GM23338 (cell line): Measurements from ENCODE around the gene POLE. TPM values are rescaled to one million over a fixed set of nuclear protein-coding genes. Genes with fewer than 3 reads are reported as not detected.

ENCODE experiments used
- ATAC-seq: fragments of 200-7000 bp; cut with Tn5 transposase; 3 replicates; pipeline ENCODE4 v1.9.1; 2020
- DNase-seq: peaks from one replicate; pipeline ENCODE4 v3.0.0-alpha.2; 2015; ENCODE audit warnings: low spot score
- H2AFZ ChIP-seq: fragments of 200-600 bp; sonication (generic); 2 replicates; pipeline ENCODE4 v1.8.0; 2016; ENCODE audit warnings: antibody characterized with exemption, mild to moderate bottlenecking, moderate library complexity
- H3F3A ChIP-seq: fragments of 200-600 bp; sonication (generic); replicated peaks from 2 replicates; pipeline ENCODE4 v1.8.0; 2017; ENCODE audit warnings: antibody characterized with exemption, mixed run types, low read depth
- H3K27ac ChIP-seq: fragments of 200-600 bp; sonication (generic); 2 replicates; pipeline ENCODE4 v1.6.1; 2016; ENCODE audit warnings: low read depth
- H3K27me3 ChIP-seq: fragments of 200-600 bp; sonication (generic); 2 replicates; pipeline ENCODE4 v1.8.0; 2016; ENCODE audit warnings: mild to moderate bottlenecking, mixed run types, moderate library complexity; ENCODE audit not compliant: insufficient read depth
- H3K36me3 ChIP-seq: fragments of 200-600 bp; sonication (generic); 2 replicates; pipeline ENCODE4 v1.8.0; 2016; ENCODE audit warnings: mild to moderate bottlenecking; ENCODE audit not compliant: insufficient read depth
- H3K4me1 ChIP-seq: fragments of 200-600 bp; sonication (generic); 2 replicates; pipeline ENCODE4 v1.8.0; 2016; ENCODE audit warnings: mild to moderate bottlenecking, moderate library complexity; ENCODE audit not compliant: insufficient read depth
- H3K4me2 ChIP-seq: fragments of 200-600 bp; sonication (generic); 2 replicates; pipeline ENCODE4 v1.7.1; 2017; ENCODE audit warnings: mixed run types
- H3K4me3 ChIP-seq: fragments of 200-600 bp; sonication (generic); 2 replicates; pipeline ENCODE4 v1.6.1; 2016; ENCODE audit warnings: mixed run types
- H3K79me2 ChIP-seq: fragments of 200-600 bp; sonication (generic); replicated peaks from 2 replicates; pipeline ENCODE4 v1.8.0; 2017; ENCODE audit warnings: mild to moderate bottlenecking; ENCODE audit not compliant: insufficient read depth
- H3K9me2 ChIP-seq: fragments of 200-600 bp; sonication (generic); 2 replicates; pipeline ENCODE4 v1.8.0; 2017; ENCODE audit not compliant: insufficient read depth
- H4K20me1 ChIP-seq: fragments of 200-600 bp; sonication (generic); replicated peaks from 2 replicates; pipeline ENCODE4 v1.8.0; 2017; ENCODE audit warnings: mild to moderate bottlenecking; ENCODE audit not compliant: insufficient read depth
- H3K27ac Mint-ChIP-seq: 2 replicates; pipeline ENCODE4 v1.8.0; 2020; ENCODE audit warnings: inconsistent platforms, mild to moderate bottlenecking, moderate library complexity, mixed read lengths
- H3K27me3 Mint-ChIP-seq: 3 replicates; pipeline ENCODE4 v1.8.0; 2022; ENCODE audit warnings: low read depth, mild to moderate bottlenecking, moderate library complexity, mixed read lengths, inconsistent platforms; ENCODE audit not compliant: insufficient read depth, poor library complexity
- H3K36me3 Mint-ChIP-seq: 3 replicates; pipeline ENCODE4 v1.8.0; 2021; ENCODE audit warnings: low read depth, mild to moderate bottlenecking, inconsistent platforms, moderate library complexity, mixed read lengths
- H3K4me1 Mint-ChIP-seq: 3 replicates; pipeline ENCODE4 v1.8.0; 2020; ENCODE audit warnings: mild to moderate bottlenecking, inconsistent platforms, mixed read lengths
- H3K4me3 Mint-ChIP-seq: 3 replicates; pipeline ENCODE4 v1.8.0; 2021; ENCODE audit warnings: moderate library complexity, mild to moderate bottlenecking, inconsistent platforms, mixed read lengths
- H3K9me3 Mint-ChIP-seq: 3 replicates; pipeline ENCODE4 v1.8.0; 2020; ENCODE audit warnings: moderate library complexity, mild to moderate bottlenecking, inconsistent platforms, mixed read lengths
- CREB1 ChIP-seq: fragments of 250-450 bp; sonication (Bioruptor Pico); IDR thresholded peaks from 2 replicates; pipeline ENCODE4 v1.5.0; 2020; ENCODE audit warnings: low read depth, mild to moderate bottlenecking, moderate library complexity
- EZH2 ChIP-seq: fragments of 200-600 bp; sonication (generic); IDR thresholded peaks from one replicate; pipeline ENCODE4 v1.8.0; 2017; ENCODE audit warnings: antibody characterized with exemption, mild to moderate bottlenecking, low read depth; ENCODE audit not compliant: unreplicated experiment
- EZH2phosphoT487 ChIP-seq: fragments of 200-600 bp; sonication (generic); IDR thresholded peaks from one replicate; pipeline ENCODE4 v1.8.1; 2018; ENCODE audit warnings: antibody characterized with exemption; ENCODE audit not compliant: unreplicated experiment
- JUNB ChIP-seq: IDR thresholded peaks from one replicate; pipeline ENCODE4 v1.6.1; 2016; ENCODE audit warnings: antibody characterized with exemption; ENCODE audit not compliant: unreplicated experiment
- POLR2AphosphoS5 ChIP-seq: IDR thresholded peaks from 2 replicates; pipeline ENCODE4 v1.6.1; 2016; ENCODE audit warnings: antibody characterized with exemption, low read depth
- ZNF114 ChIP-seq: fragments of 250-450 bp; sonication (Bioruptor Pico); IDR thresholded peaks from 2 replicates; pipeline ENCODE4 v1.5.0; 2020; ENCODE audit warnings: mild to moderate bottlenecking, moderate library complexity
- ZNF331 ChIP-seq: fragments of 250-450 bp; sonication (Bioruptor Pico); IDR thresholded peaks from 2 replicates; pipeline ENCODE4 v1.5.0; 2020; ENCODE audit warnings: low read depth, mild to moderate bottlenecking, moderate library complexity
- polyA plus RNA-seq: library from polyadenylated mRNA; unstranded; fragments of >200 nt; fragmentation: Nextera tagmentation; extraction: Ambion mirVana; gene quantifications from 2 replicates; pipeline ENCODE4 v1.2.1, GENCODE V29; 2016
- total RNA-seq: library from RNA; depleted of rRNA; stranded (reverse); fragments of >200 nt; shearing (Covaris generic); gene quantifications from 2 replicates; pipeline ENCODE4 v1.2.3, GENCODE V29; 2014
- TF ChIP-seq, protein P1 (sequence below): fragments of 250-450 bp; sonication (Bioruptor Pico); IDR thresholded peaks from 2 replicates; pipeline ENCODE4 v1.5.0; 2020; ENCODE audit warnings: mild to moderate bottlenecking, moderate library complexity
- TF ChIP-seq, protein P2 (sequence below): IDR thresholded peaks from one replicate; pipeline ENCODE4 v1.6.1; 2018; ENCODE audit warnings: antibody characterized with exemption; ENCODE audit not compliant: unreplicated experiment

The POLE gene
- total and polyA plus RNA-seq, 2 experiments from 2014 or later: 33.6 to 125 TPM

DNA sequence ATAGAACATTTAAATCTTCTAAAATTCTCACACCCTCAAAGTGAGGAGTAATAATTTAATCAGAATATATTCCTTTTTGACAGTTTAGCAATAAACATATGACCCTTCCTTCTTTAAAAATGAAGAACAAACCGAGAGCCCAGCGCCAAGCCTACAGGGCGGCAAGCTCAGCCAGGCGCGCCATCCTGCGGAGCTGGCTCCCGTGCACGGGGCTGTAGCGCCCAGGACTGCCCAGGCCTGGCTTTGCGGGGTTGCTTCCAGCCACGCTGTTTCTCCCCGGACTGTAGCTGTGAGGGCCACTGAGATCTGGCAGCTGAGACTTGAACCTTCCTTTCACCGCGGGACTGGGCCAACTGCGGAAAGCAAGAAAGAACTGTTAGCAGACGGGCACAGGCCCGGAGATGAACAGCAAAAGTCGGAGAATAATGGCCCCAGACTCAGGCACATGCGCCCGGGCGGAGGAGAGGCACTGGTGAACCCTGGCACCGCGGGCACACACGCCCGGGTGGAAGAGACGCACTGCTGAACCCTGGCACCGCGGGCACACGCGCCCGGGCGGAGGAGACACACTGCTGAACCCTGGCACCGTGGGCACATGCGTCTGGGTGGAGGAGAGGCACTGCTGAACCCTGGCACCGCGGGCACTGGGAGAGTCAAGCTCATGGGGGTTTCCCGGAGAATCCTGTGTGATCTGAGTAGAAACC is 40.1 kb upstream of the POLE start (continued):
- TF ChIP-seq, protein P1, sequence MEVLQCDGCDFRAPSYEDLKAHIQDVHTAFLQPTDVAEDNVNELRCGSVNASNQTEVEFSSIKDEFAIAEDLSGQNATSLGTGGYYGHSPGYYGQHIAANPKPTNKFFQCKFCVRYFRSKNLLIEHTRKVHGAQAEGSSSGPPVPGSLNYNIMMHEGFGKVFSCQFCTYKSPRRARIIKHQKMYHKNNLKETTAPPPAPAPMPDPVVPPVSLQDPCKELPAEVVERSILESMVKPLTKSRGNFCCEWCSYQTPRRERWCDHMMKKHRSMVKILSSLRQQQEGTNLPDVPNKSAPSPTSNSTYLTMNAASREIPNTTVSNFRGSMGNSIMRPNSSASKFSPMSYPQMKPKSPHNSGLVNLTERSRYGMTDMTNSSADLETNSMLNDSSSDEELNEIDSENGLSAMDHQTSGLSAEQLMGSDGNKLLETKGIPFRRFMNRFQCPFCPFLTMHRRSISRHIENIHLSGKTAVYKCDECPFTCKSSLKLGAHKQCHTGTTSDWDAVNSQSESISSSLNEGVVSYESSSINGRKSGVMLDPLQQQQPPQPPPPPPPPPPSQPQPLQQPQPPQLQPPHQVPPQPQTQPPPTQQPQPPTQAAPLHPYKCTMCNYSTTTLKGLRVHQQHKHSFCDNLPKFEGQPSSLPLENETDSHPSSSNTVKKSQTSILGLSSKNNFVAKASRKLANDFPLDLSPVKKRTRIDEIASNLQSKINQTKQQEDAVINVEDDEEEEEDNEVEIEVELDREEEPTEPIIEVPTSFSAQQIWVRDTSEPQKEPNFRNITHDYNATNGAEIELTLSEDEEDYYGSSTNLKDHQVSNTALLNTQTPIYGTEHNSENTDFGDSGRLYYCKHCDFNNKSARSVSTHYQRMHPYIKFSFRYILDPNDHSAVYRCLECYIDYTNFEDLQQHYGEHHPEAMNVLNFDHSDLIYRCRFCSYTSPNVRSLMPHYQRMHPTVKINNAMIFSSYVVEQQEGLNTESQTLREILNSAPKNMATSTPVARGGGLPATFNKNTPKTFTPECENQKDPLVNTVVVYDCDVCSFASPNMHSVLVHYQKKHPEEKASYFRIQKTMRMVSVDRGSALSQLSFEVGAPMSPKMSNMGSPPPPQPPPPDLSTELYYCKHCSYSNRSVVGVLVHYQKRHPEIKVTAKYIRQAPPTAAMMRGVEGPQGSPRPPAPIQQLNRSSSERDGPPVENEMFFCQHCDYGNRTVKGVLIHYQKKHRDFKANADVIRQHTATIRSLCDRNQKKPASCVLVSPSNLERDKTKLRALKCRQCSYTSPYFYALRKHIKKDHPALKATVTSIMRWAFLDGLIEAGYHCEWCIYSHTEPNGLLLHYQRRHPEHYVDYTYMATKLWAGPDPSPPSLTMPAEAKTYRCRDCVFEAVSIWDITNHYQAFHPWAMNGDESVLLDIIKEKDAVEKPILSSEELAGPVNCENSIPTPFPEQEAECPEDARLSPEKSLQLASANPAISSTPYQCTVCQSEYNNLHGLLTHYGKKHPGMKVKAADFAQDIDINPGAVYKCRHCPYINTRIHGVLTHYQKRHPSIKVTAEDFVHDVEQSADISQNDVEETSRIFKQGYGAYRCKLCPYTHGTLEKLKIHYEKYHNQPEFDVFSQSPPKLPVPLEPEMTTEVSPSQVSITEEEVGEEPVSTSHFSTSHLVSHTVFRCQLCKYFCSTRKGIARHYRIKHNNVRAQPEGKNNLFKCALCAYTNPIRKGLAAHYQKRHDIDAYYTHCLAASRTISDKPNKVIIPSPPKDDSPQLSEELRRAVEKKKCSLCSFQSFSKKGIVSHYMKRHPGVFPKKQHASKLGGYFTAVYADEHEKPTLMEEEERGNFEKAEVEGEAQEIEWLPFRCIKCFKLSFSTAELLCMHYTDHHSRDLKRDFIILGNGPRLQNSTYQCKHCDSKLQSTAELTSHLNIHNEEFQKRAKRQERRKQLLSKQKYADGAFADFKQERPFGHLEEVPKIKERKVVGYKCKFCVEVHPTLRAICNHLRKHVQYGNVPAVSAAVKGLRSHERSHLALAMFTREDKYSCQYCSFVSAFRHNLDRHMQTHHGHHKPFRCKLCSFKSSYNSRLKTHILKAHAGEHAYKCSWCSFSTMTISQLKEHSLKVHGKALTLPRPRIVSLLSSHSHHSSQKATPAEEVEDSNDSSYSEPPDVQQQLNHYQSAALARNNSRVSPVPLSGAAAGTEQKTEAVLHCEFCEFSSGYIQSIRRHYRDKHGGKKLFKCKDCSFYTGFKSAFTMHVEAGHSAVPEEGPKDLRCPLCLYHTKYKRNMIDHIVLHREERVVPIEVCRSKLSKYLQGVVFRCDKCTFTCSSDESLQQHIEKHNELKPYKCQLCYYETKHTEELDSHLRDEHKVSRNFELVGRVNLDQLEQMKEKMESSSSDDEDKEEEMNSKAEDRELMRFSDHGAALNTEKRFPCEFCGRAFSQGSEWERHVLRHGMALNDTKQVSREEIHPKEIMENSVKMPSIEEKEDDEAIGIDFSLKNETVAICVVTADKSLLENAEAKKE: no peak
- no peak for TF ChIP-seq EZH2phosphoT487
- TF ChIP-seq EZH2: no peak
- TF ChIP-seq CREB1 (CRISPR knock-in tag): no peak
- no peak for TF ChIP-seq ZNF114 (CRISPR knock-in tag)
- no peak for TF ChIP-seq JUNB

DNA sequence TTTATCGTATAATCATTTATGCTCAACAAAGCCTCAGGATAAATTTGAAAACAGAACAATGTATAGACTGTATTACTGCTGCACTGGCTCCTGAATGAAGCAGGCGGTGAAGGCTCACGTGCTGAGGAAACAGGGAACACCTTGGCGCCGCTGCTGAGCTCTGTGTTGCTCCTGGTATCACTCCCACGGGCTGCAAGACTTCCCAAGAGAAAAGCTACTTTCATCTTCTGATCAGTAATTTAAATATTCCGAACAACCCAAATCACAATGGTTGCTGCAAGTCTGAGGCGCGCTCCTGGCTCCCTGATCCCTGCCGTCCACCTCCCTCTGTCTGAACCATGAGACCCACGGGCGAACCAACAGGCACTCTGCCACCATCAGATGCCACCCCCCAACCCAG is 39.2 kb upstream of the POLE start:
- Histone ChIP-seq H3K4me1 (no peaks in the 10 kb centered on the region), H3K27ac (no peak overlapping the region), H4K20me1 (peaks cover 21% of the 10 kb centered on the region), H3K27me3 (no peaks in the 10 kb centered on the region), H3K4me3 (no peak overlapping the region), H3F3A (peaks cover 20% of the 10 kb centered on the region), H2AFZ (no peak overlapping the region), H3K79me2 (peaks cover 6% of the 10 kb centered on the region), H3K4me2 (no peak overlapping the region), H3K36me3 (peaks cover 19% of the 10 kb centered on the region), H3K9me2 (no peaks in the 10 kb centered on the region)
- H3K27ac Mint-ChIP-seq: no peak overlapping the region
- H3K27me3 Mint-ChIP-seq: peaks cover 29% of the 10 kb centered on the region
- H3K4me3 Mint-ChIP-seq: no peak overlapping the region
- ATAC-seq: no peak
- peaks cover 19% of the 10 kb centered on the region for H3K9me3 Mint-ChIP-seq
- DNase-seq: no peak
- peaks cover 90% of the 10 kb centered on the region for H3K36me3 Mint-ChIP-seq
- H3K4me1 Mint-ChIP-seq: no peaks in the 10 kb centered on the region; the same call in 2 of the 3 replicates
- TF ChIP-seq JUNB (no peak), ZNF331 (CRISPR knock-in tag) (no peak), EZH2phosphoT487 (no peak), POLR2AphosphoS5 (no peak), EZH2 (no peak)
- TF ChIP-seq, protein P2, sequence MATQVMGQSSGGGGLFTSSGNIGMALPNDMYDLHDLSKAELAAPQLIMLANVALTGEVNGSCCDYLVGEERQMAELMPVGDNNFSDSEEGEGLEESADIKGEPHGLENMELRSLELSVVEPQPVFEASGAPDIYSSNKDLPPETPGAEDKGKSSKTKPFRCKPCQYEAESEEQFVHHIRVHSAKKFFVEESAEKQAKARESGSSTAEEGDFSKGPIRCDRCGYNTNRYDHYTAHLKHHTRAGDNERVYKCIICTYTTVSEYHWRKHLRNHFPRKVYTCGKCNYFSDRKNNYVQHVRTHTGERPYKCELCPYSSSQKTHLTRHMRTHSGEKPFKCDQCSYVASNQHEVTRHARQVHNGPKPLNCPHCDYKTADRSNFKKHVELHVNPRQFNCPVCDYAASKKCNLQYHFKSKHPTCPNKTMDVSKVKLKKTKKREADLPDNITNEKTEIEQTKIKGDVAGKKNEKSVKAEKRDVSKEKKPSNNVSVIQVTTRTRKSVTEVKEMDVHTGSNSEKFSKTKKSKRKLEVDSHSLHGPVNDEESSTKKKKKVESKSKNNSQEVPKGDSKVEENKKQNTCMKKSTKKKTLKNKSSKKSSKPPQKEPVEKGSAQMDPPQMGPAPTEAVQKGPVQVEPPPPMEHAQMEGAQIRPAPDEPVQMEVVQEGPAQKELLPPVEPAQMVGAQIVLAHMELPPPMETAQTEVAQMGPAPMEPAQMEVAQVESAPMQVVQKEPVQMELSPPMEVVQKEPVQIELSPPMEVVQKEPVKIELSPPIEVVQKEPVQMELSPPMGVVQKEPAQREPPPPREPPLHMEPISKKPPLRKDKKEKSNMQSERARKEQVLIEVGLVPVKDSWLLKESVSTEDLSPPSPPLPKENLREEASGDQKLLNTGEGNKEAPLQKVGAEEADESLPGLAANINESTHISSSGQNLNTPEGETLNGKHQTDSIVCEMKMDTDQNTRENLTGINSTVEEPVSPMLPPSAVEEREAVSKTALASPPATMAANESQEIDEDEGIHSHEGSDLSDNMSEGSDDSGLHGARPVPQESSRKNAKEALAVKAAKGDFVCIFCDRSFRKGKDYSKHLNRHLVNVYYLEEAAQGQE: no peak
